PC-3 (cell line): Measurements from ENCODE around the gene HRH3. TPM values are rescaled to one million over a fixed set of nuclear protein-coding genes. Genes with fewer than 3 reads are reported as not detected.

Experiments
- ATAC-seq: fragments of 200-7000 bp; cut with Tn5 transposase; 2 replicates; pipeline ENCODE4 v1.9.1; 2020; ENCODE audit warnings: mild to moderate bottlenecking, moderate library complexity
- BruUV-seq: library from RNA; stranded (reverse); fragments of 400-500 nt; replicated peaks from 2 replicates; lab custom pipeline; 2021; lab: Mats Ljungman, UMichigan
- CTCF ChIA-PET: fragments of 300-600 bp; sonication (Branson Sonifier 250); formaldehyde crosslinking; loops from one replicate; lab custom pipeline; 2022; ENCODE audit warnings: antibody characterized with exemption; lab: Charles Lee
- POLR2A ChIA-PET: fragments of 300-600 bp; sonication (Branson Sonifier 250); formaldehyde crosslinking; loops from one replicate; lab custom pipeline; 2022; ENCODE audit warnings: antibody characterized with exemption; ENCODE audit not compliant: unreplicated experiment; lab: Charles Lee
- DNase-seq: peaks from one replicate; pipeline ENCODE4 v3.0.0-alpha.2; 2015
- H2AFZ ChIP-seq: fragments of 300-600 bp; sonication (generic); 2 replicates; pipeline ENCODE4 v1.6.0; 2016; ENCODE audit warnings: antibody characterized with exemption, low read length
- H3F3A ChIP-seq: fragments of 300-600 bp; sonication (generic); one replicate; pipeline ENCODE4 v1.6.0; 2017; ENCODE audit warnings: antibody characterized with exemption, low read length, control low read depth, mild to moderate bottlenecking; ENCODE audit not compliant: unreplicated experiment
- H3K27ac ChIP-seq: fragments of 300-600 bp; sonication (generic); 2 replicates; pipeline ENCODE4 v1.5.1; 2016; ENCODE audit warnings: mild to moderate bottlenecking, low read length
- H3K27me3 ChIP-seq: fragments of 300-600 bp; sonication (generic); 2 replicates; pipeline ENCODE4 v1.6.1; 2016; ENCODE audit warnings: low read length, mixed read lengths
- H3K36me3 ChIP-seq: fragments of 300-600 bp; sonication (generic); 2 replicates; pipeline ENCODE4 v1.6.1; 2016; ENCODE audit warnings: low read depth, mixed run types, low read length, mixed read lengths
- H3K4me1 ChIP-seq: fragments of 300-600 bp; sonication (generic); 2 replicates; pipeline ENCODE4 v1.5.1; 2016; ENCODE audit warnings: low read length; ENCODE audit not compliant: insufficient read depth
- H3K4me2 ChIP-seq: fragments of 300-600 bp; sonication (generic); 2 replicates; pipeline ENCODE4 v1.6.0; 2016; ENCODE audit warnings: low read length
- H3K4me3 ChIP-seq: fragments of 300-600 bp; sonication (generic); 2 replicates; pipeline ENCODE4 v1.5.1; 2016; ENCODE audit warnings: mild to moderate bottlenecking, low read length, mixed read lengths
- H3K79me2 ChIP-seq: fragments of 300-600 bp; sonication (generic); 2 replicates; pipeline ENCODE4 v1.6.1; 2017; ENCODE audit warnings: low read length, mixed read lengths
- H3K9ac ChIP-seq: fragments of 300-600 bp; sonication (generic); 2 replicates; pipeline ENCODE4 v1.6.0; 2016; ENCODE audit warnings: mild to moderate bottlenecking, low read length
- H3K9me2 ChIP-seq: fragments of 300-600 bp; sonication (generic); replicated peaks from 2 replicates; pipeline ENCODE4 v1.6.1; 2016; ENCODE audit warnings: mixed run types, low read length, mixed read lengths
- H3K9me3 ChIP-seq: fragments of 300-600 bp; sonication (generic); 2 replicates; pipeline ENCODE4 v1.6.1; 2016; ENCODE audit warnings: low read length, mixed read lengths
- H4K20me1 ChIP-seq: fragments of 300-600 bp; sonication (generic); 2 replicates; pipeline ENCODE4 v1.6.1; 2016; ENCODE audit warnings: low read length, mixed read lengths
- EZH2 ChIP-seq: fragments of 300-600 bp; sonication (generic); IDR thresholded peaks from one replicate; pipeline ENCODE4 v1.6.1; 2017; ENCODE audit warnings: antibody characterized with exemption, mild to moderate bottlenecking, low read length; ENCODE audit not compliant: unreplicated experiment
- EZH2phosphoT487 ChIP-seq: fragments of 300-600 bp; sonication (generic); IDR thresholded peaks from 2 replicates; pipeline ENCODE4 v1.6.1; 2018; ENCODE audit warnings: mild to moderate bottlenecking, antibody characterized with exemption, low read length, borderline replicate concordance
- intact Hi-C: fragments of 100-400 bp; cut with micrococcal nuclease; formaldehyde crosslinking; loops from 2 replicates; pipeline ENCODE4 v1.9.0; 2023
- total RNA-seq: library from RNA; depleted of rRNA; stranded (reverse); fragments of >200 nt; gene quantifications from 2 replicates; pipeline ENCODE4 v1.2.3, GENCODE V29; 2014
- TF ChIP-seq, protein P1 (sequence below): fragments of 300-600 bp; sonication (generic); conservative IDR thresholded peaks from 2 replicates; pipeline ENCODE4 v1.5.1; 2017; ENCODE audit warnings: antibody characterized with exemption, low read depth, mild to moderate bottlenecking, low read length

HRH3 gene
- total RNA-seq, 1 experiment from 2014 or later: not detected

DNA sequence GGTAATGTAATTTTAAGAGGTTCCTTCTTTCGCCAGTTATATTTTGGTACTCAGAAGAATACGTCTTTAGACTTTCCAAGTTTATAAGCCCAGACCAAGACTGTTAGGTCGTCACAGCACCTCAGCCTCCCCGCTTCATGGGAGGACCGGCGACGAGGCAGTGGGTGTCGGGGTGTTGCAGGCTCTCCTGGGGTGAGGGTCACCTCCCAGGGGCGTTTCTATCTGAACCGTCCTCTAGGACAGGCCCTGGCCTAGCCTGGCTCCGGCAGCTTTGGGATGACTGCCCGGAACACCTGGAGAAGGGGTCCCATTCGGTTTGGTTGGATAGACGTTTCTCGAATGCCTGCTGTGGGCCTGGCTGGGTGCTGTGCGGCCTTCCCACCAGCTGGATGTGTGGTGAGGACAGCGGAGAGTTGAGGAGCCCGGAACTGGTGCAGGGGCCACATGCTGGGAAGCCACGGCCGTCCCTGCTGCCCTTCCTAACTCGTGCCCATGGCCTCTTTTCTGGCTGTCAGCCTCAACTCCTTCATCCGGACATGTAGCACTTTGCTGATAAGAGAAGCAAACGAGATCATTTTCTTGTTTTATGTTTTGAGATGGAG, 19.3 kb upstream of the HRH3 start:
- Histone ChIP-seq H3K4me3 (peak overlapping the region; percentile 89), H4K20me1 (peaks cover 23% of the 10 kb centered on the region; the same call in 1 of the 2 replicates), H3K4me2 (peak overlapping the region; percentile 99), H3K27me3 (no peaks in the 10 kb centered on the region), H3K36me3 (0 out of 2 replicates have a peak, but pooled peaks cover 3% of the 10 kb centered on the region), H3K27ac (0 out of 2 replicates have a peak overlapping the region, but pooled peaks have one; percentile 13), H3F3A (no peaks in the 10 kb centered on the region), H3K9me2 (no peaks in the 10 kb centered on the region), H3K79me2 (peaks cover 57% of the 10 kb centered on the region), H3K4me1 (peaks cover 29% of the 10 kb centered on the region), H2AFZ (peak overlapping the region; percentile 59), H3K9me3 (no peaks in the 10 kb centered on the region), H3K9ac (peak overlapping the region; percentile 74)
- TSS peak; percentile 42 for BruUV-seq
- ATAC-seq: no peak
- TF ChIP-seq, protein P1, sequence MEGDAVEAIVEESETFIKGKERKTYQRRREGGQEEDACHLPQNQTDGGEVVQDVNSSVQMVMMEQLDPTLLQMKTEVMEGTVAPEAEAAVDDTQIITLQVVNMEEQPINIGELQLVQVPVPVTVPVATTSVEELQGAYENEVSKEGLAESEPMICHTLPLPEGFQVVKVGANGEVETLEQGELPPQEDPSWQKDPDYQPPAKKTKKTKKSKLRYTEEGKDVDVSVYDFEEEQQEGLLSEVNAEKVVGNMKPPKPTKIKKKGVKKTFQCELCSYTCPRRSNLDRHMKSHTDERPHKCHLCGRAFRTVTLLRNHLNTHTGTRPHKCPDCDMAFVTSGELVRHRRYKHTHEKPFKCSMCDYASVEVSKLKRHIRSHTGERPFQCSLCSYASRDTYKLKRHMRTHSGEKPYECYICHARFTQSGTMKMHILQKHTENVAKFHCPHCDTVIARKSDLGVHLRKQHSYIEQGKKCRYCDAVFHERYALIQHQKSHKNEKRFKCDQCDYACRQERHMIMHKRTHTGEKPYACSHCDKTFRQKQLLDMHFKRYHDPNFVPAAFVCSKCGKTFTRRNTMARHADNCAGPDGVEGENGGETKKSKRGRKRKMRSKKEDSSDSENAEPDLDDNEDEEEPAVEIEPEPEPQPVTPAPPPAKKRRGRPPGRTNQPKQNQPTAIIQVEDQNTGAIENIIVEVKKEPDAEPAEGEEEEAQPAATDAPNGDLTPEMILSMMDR: no peak
- TF ChIP-seq EZH2phosphoT487: no peak
- TF ChIP-seq EZH2: no peak
- intact Hi-C loops: loop anchor here (2.0 kb wide), 1 partner anchor 57 kb away; the partner anchor contains the start of gene MTG2
- CTCF ChIA-PET: no interaction called here
- no peak for DNase-seq
- POLR2A ChIA-PET: no interaction called here

DNA sequence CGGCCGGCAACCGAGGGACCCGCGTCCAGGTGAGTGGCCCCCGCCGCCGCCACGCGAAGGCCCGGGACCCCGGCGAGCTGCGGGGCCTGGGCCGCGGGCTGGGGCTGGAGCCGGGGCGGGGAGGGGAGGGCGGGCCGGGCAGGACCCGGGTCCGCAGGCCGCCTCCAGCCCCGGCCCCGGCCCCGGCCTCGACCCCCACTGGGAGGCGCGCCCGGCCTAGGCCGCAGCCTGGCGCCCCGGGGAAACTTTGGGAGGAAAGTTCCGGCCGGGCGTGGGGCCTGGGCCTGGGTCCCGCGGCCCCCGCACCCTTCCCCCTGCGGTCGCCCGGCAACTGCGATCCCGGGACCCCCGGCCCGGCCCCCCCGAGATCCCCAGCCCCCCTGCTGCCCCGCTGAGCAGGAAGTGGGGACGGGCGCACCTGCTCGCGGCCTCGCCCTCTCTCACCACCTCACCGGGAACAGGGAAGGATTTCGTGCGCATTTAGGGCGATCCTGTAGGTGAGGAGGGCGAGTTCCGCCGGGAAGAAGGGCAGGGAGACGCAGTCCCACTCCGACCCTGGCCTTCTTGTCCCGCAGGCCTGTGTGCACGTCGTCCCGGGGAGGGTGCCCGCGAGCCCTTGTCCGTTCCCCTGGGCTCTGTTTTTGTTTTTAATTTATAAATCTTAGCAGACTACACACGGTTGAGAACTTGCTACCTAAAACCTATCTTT, 18.6 kb upstream of the HRH3 start:
- DNase-seq (peak; percentile 31), ATAC-seq (peak; percentile 25)
- no peaks in the 10 kb centered on the region for H3K9me2 ChIP-seq
- H4K20me1 ChIP-seq: peaks cover 23% of the 10 kb centered on the region; the same call in 1 of the 2 replicates
- H3K27me3 ChIP-seq: no peaks in the 10 kb centered on the region
- peak overlapping the region; percentile 74 for H3K9ac ChIP-seq
- 0 out of 2 replicates have a peak overlapping the region, but pooled peaks have one; percentile 13 for H3K27ac ChIP-seq
- ChIA-PET CTCF (interaction anchor here (0.6 kb wide), 1 partner anchor 64 kb away, joined by 4 read pairs; no protein-coding TSS in a partner anchor), POLR2A (no interaction called here)
- 0 out of 2 replicates have a peak, but pooled peaks cover 3% of the 10 kb centered on the region for H3K36me3 ChIP-seq
- H3K4me3 ChIP-seq: peak overlapping the region; percentile 89
- H3K9me3 ChIP-seq: no peaks in the 10 kb centered on the region
- H3K4me1 ChIP-seq: peaks cover 29% of the 10 kb centered on the region
- H2AFZ ChIP-seq: peak overlapping the region; percentile 59
- peak overlapping the region; percentile 99 for H3K4me2 ChIP-seq
- TF ChIP-seq, protein P1: no peak
- TF ChIP-seq EZH2phosphoT487 (no peak), EZH2 (no peak)
- no TSS peak for BruUV-seq
- H3K79me2 ChIP-seq: peaks cover 50% of the 10 kb centered on the region
- intact Hi-C loops: loop anchor here (2.0 kb wide), 1 partner anchor 56 kb away; the partner anchor contains the start of gene MTG2
- H3F3A ChIP-seq: no peaks in the 10 kb centered on the region
